HG03039 (cell line): Measurements from ENCODE around the gene ZNF487.
"Not testable (repeated sequence)": the region's sequence is repeated elsewhere in the genome, so short reads cannot be mapped to it uniquely, and the experiment has no call there.

Experiments used
- ATAC-seq: cut with Tn5 transposase; IDR thresholded peaks from one replicate; pipeline ENCODE4 v1.9.1; 2021; ENCODE audit warnings: mild to moderate bottlenecking, moderate library complexity; ENCODE audit not compliant: unreplicated experiment

Gene ZNF487

DNA sequence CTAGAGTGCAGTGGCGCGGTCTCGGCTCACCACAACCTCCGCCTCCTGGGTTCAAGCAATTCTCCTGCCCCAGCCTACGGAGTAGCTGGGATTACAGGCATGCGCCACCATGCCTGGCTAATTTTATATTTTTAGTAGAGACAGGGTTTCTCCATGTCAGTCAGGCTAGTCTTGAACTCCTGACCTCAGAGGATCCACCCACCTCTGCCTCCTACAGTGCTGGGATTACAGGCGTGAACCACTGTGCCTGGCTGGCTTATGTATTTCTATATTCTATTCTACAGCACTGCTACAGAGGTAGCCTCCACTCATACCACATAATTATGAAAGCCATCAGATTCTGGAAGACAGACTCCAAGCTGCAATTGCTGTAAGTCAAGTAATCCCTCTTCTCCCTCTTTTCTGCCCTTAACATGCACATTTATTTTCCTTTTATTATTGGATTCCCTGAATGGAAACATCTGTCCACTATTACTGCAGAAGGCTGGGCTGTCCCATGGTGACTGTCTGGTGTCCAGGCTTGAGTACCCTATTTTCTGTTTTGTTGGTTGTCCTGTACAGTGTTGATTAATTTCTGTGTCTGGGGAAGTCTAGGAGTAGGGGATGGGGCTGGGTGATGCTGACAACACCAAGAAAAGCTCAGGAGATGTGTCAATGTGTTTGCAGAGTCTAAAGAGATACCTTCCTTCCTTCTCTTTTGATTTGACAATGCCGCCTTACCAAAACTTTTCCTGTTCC, 5.8 kb upstream of the ZNF487 start:
- no peak for ATAC-seq

DNA sequence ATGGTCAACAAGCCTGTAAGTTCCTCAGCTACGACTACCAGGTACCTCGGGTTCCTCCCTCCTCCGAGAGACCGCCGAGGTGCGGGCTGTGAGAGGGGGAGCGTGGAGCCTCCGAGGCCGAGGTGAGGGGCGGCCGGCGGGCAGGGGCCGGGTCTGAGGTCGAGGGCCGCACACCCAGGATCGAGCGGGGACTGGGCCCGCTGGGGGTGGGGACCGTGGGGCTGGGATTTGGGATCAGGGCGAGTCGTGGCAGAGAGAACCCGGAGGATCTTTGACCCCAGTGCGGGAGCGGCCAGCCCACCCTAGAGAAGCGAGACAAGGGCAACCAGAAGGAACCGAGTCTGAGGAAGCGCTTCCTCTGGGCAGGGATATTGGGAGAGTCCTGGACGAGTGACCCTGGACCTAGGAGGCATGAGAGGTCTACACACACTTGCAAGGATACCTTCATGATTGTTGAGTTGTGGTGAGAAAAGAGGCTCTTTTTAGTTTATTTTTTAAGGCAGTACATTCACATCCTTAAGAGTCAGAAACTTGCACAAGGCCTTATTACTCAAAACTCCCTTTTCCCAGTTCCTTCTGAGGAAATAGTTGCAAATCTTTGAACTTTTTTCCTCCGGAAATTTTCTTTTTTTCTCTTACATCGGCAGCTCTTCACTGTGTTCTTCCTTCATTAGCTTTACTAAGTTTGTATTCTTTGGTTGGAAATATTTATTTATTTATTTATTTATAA, 395 bp downstream of the ZNF487 start:
- ATAC-seq = no peak

DNA sequence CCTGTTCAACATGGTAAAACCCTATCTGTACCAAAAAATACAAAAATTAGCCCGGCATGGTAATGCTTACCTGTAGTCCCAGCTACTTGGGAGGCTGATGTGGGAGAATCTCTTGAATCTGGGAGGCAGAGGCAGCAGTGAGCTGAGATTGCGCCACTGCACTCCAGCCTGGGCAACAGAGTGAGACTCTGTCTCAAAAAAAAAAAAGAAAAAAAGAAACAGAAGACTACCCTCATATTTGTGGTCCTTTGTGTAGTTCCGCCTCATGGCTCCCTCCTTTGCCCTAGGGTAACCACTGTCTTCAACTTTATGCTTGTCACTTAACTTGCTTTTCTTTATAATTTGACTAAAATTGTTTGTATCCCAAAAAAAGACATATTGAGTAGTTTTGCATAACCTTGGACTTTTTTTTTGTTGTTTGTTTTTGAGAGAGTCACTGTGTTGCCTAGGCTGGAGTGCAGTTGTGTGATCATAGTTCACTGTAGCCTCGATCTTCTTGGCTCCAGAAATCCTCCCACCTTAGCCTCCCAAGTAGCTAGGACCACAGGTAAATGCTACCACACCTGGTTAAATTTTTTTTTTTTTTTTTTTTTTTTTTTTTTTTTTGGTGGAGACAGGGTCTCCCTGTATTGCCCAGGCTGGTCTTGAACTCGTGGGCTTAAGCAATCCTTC, 3.7 kb downstream of the ZNF487 start:
- no peak for ATAC-seq

DNA sequence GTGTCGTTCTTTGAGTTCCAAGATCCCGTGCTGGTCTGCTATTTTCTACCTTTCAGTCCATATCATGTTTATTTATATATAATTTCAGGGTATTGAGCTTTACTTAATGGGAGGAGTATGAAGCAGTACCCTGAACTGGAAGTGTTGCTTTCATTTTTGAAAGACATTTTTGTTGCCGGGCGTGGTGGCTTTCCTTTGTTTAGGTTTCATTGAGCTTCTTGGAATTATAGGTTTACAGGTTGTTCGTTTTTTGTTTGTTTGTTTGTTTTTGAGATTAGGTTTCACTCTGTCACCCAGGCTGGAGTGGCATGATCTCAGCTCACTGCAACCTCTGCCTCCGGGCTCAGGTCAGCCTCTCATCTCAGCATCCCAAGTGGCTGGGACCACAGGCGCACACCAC, 7.4 kb downstream of the ZNF487 start:
- no peak for ATAC-seq

DNA sequence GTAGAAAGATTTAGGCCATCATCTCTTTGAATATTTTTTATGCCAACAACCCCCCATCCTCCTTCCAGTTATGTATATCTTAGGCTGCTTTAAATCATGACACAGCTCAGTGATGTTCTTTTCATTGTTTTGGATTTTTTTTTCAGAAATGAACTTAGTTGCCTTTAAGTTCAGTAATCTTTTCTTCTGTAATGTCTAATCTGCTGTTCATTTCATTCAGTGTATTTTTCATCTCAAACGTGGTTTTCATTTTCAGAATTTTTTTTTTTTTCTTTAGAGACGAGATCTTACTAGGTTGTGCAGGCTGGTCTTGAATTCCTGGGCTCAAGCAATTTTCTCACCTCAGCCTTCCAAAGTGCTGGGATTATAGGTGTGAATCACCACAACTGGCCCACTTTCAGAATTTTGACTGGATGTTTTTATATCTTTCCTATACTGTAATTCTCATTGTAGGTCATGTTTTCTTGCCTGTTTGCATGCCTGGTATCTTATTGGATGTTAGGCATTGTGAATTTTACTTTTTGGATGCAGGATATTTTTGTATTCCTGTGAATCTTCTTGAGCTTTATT, 8.1 kb downstream of the ZNF487 start:
- no peak for ATAC-seq

DNA sequence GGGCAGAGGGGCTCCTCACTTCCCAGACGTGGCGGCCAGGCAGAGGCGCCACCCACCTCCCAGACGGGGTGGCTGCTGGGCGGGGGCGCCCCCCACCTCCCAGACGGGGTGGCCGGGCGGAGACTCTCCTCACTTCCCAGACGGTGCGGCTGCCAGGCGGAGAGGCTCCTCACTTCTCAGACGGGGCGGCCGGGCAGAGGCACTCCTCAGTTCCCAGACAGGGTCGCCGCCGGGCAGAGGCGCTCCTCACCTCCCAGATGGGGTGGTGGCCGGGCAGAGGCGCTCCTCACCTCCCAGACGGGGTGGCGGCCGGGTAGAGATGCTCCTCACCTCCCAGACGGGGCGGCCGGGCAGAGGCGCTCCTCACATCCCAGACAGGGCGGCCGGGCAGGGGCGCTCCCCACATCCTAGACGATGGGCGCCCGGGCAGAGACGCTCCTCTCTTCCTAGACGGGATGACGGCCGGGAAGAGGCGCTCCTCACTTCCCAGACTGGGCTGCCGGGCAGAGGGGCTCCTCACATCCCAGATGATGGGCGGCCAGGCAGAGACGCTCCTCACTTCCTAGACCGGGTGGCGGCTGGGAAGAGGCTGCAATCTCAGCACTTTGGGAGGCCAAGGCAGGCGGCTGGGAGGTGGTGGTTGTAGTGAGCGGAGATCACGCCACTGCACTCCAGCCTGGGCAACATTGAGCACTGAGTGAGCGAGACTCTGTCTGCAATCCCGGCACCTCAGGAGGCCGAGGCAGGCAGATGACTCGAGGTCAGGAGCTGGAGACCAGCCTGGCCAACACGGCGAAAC, 9.5 kb downstream of the ZNF487 start:
- ATAC-seq = not testable (repeated sequence)

DNA sequence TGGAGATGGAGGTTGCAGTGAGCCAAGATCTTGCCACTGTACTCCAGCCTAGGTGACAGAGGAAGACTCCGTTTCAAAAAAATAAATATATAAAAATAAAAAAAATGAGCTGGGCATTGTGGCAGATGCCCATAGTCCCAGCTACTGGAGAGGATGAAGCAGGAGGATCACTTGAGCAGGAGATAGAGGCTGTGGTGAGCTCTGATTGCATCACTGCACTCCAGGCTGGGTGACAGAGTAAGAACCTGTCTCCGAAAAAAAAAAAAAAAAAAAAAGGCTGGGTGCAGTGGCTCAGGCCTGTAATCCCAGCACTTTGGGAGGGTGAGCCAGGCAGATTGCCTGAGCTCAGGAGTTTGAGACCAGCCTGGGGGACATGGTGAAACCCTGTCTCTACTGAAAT, 11.8 kb downstream of the ZNF487 start:
- ATAC-seq = no peak

DNA sequence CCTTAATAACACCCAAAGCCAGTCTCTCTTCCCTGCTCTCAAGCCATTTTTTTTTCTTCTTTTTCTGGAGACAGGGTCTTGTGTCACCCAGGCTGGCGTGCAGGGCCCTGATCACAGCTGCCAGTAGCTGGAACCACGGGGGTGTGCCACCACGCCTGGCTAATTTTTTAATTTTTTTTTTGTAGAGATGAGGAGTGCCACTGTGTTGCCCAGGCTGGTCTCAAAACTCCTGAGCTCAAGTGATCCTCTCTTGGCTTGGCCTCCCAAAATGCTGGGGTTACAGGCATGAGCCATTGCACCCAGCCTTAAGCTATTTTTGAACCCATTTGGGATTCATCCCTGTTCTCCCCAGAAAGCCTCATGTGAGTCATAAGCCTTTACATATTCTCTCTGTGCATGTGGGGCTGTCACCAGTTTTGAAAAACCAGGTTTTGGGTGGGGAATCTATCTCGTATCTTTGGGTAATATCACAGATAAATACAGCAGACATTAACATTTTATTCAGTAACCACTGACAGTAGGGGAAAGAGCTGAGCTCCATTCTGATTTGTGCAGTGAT, 15.5 kb downstream of the ZNF487 start:
- ATAC-seq = no peak

DNA sequence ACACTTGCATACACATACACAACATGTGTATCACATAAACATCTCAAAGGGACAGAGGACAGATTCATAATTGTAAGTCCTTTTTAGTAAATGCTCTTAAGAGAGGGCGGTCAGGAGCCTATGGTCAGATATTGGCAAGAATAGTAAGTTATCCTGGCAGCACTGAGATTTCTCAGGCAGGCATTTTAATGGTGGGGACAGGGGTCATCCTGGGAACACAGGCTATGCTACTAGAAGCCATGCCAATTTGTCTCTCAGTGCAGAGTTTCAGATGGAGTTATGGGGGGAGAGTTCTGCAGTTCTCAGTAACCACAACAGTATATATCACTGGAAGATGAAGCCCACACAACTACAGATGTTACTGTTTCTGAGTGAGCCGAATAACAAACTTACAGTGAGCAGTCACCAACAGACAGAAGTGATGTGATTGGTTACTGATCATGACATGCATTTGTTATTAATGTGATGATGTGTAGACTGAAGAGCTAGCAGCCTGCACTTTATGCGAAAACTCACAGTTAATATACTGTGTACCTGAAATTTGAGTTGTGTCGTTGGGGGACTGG, 16.4 kb downstream of the ZNF487 start:
- no peak for ATAC-seq

DNA sequence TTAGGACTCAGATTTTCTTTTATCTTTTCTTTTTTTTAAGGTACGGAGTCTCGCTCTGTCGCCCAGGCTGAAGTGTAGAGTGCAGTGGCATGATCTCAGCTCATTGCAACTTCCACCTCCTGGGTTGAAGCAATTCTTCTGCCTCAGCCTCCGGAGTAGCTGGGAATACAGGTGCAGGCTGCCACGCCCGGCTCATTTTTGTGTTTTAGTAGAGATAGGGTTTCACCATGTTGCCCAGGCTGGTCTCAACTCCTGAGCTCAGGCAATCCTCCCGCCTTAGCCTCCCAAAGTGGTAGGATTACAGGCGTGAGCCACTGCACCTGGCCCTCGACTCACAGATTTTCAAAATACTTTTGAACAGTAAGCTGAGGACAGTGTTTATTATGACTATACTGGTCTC, 17.1 kb downstream of the ZNF487 start:
- not testable (repeated sequence) for ATAC-seq

DNA sequence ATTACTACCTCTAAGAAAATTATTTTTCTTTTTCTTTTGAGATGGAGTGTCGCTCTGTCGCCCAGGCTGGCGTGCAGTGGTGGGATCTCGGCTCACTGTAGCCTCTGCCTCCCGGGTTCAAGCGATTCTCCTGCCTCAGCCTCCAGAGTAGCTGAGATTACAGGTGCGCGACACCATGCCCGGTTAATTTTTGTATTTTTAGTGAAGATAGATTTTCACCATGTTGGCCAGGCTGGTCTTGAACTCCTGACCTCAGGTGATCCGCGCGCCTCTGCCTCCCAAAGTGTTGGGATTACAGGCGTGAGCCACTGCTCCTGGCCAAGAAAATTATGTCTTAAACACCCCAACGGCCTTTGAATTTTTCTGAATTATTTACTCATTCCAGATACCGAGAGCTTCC, 19.6 kb downstream of the ZNF487 start:
- not testable (repeated sequence) for ATAC-seq

DNA sequence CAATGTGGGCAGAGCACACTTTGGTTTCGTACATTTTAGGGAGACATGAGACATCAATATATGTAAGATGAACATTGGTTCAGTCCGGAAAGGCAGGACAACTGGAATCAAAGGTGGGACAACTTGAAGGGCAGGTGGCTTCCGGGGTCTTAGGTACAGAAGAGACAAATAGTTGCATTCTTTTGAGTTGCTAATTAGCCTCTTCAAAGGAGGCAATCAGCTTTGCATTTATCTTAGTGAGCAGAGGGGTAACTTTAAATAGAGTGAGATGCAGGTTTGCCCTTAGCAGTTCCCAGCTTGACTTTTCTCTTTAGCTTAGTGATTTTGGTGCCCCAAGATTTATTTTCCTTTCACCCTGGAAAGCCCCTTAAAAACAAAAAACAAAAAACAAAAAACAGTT, 21.3 kb downstream of the ZNF487 start:
- no peak for ATAC-seq

DNA sequence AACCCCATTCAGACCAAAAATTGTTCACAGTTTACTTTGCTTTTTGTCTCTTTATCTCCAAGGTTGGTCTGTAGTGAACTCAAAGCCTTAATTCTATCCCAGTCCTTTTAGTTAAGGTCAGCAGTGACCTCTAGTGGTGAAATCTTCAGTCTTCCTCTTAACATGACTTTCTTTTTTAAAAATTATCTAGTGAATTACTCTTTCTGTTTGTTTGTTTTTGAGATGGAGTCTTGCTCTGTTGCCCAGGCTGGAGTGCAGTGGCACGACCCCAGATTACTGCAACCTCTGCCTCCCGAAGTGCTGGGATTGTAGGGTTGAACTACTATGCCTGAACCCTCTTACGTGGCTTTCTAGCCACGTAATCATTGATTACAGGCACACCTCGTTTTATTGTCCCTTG, 25.0 kb downstream of the ZNF487 start:
- ATAC-seq = no peak

DNA sequence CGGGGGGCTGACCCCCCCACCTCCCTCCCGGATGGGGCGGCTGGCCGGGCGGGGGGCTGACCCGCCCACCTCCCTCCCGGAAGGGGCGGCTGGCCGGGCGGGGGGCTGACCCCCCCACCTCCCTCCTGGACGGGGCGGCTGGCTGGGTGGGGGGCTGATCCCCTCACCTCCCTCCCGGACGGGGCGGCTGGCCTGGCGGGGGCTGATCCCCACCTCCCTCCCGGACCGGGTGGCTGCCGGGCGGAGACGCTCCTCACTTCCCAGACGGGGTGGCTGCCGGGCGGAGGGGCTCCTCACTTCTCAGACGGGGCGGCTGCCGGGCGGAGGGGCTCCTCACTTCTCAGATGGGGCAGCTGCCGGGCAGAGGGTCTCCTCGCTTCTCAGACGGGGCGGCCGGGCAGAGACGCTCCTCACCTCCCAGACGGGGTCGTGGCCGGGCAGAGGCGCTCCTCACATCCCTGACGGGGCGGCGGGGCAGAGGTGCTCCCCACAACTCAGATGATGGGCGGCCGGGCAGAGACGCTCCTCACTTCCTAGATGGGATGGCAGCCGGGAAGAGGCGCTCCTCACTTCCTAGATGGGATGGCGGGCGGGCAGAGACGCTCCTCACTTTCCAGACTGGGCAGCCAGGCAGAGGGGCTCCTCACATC, 28.3 kb downstream of the ZNF487 start:
- not testable (repeated sequence) for ATAC-seq

DNA sequence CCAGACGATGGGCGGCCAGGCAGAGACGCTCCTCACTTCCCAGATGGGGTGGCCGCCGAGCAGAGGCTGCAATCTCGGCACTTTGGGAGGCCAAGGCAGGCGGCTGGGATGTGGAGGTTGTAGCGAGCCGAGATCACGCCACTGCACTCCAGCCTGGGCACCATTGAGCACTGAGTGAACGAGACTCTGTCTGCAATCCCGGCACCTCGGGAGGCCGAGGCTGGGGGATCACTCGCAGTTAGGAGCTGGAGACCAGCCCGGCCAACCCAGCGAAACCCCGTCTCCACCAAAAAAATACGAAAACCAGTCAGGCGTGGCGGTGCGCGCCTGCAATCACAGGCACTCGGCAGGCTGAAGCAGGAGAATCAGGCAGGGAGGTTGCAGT, 28.8 kb downstream of the ZNF487 start:
- not testable (repeated sequence) for ATAC-seq

DNA sequence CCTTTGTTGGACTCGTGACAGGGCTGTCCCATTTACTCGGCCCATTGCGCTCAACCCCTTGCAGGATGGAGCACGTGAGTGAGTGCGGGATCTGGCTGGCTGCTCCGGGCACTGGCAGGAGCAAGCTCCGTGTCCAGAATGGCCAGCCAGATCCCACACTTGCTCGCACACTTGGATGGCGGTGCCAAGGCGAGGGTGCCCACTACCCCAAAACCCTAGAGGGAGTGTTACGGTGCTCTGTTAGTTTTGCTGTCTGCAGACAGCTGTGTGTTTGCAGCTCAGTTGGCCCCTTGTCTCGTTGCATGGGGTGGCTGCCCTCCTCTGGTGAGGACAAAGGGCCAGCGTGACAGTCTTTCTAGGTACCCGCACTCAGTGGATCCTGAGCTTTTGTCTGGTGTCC, 34.2 kb downstream of the ZNF487 start:
- no peak for ATAC-seq

DNA sequence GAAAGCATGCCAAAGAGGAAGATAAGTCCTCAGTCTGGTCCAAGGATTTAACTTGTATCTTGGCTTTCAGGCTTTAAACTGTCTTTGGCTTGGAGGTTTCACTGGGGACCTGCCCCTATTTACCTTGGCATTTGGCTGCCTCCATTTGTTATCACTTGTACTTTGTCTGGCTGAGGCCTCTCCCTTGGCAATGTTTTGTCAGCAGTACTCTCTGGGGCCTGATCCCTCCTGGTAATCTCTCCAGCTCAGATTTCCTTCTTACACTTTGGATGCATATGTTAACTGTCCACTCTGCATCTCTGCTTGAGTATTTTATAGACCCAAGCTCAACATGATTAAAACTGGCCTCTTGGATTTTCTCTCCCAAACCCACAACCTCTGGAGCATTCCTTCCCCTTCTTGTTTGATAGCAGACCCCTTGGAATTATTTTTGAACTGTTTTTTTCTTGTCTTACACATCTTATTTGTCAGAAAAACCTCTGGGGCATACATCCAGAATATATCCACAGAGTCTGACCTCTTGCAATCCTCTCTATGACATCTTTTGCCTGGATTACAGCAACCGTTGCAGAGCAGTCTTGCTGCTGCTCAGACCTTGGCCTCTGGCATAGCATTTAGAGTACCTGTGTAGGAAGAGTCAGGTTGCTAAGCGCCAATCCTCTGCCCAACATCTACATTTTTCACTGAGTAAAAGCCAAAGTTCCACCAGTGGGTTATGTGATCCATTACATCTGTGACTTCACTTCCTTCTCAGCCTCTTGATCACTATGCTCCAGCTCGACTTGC, 35.2 kb downstream of the ZNF487 start:
- no peak for ATAC-seq

DNA sequence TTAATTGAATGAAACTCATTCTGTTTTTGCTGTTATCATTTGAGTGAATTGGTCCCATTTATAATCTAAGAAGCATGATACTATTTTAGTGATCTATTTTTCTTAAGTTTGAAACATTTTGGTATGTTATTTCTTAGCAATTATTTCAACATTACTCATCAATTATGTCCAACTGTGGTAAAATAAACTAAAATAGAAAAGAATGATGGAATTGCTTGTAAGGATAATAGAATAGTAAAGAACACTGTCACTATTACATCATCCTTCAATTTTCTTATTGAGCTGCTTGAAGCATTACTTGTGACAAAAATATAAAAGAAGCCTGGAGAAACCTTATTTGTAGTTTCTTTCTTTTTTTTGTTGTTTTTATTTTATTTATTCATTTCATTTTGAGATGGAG, 42.4 kb downstream of the ZNF487 start:
- no peak for ATAC-seq
